Measurements from ENCODE around the gene TBC1D26.
A peak's percentile ranks its signal among the peaks of the same experiment; 100 is the strongest.
"Not testable (repeated sequence)": the region's sequence is repeated elsewhere in the genome, so short reads cannot be mapped to it uniquely, and the experiment has no call there.

Gene TBC1D26

GRCh38 chr17:15731900-15732299, at the start of gene TBC1D26:
TBC1D26 (plus strand) TSS chr17:15732283; CDS start chr17:15735349, 3,066 bp downstream.
- DNase-seq, result not testable (repeated sequence)

- not testable (repeated sequence) for DNase-seq
Measured at GRCh38 chr17:15683135-15683534, 48.9 kb upstream of the TBC1D26 start.

GRCh38 chr17:15683824-15684478, 48.1 kb upstream of the TBC1D26 start, which contains the start of gene TRIM16:
TRIM16 (minus strand) TSS chr17:15684311; CDS start chr17:15651609, 32,702 bp downstream.
- peak; percentile 66 for DNase-seq

- DNase-seq, result not testable (repeated sequence)
Measured at GRCh38 chr17:15687494-15687893, 44.6 kb upstream of the TBC1D26 start.

- DNase-seq, result not testable (repeated sequence)
Measured at GRCh38 chr17:15698967-15699366, 33.1 kb upstream of the TBC1D26 start.

GRCh38 chr17:15699413-15699924, 32.6 kb upstream of the TBC1D26 start, which contains the start of gene ZNF286A:
ZNF286A (plus strand) TSS chr17:15699752; CDS start chr17:15700330, 578 bp downstream.
- DNase-seq, result peak; percentile 97

GRCh38 chr17:15699937-15700336, 32.1 kb upstream of the TBC1D26 start:
- DNase-seq, result not testable (repeated sequence)

GRCh38 chr17:15704239-15704638, 27.8 kb upstream of the TBC1D26 start:
- not testable (repeated sequence) for DNase-seq

- not testable (repeated sequence) for DNase-seq
Measured at GRCh38 chr17:15704813-15705212, 27.3 kb upstream of the TBC1D26 start.

GRCh38 chr17:15708879-15709278, 23.2 kb upstream of the TBC1D26 start:
- DNase-seq, result not testable (repeated sequence)

- DNase-seq, result not testable (repeated sequence)
Measured at GRCh38 chr17:15716601-15717563, 15.2 kb upstream of the TBC1D26 start.

GRCh38 chr17:15730535-15730934, 1.5 kb upstream of the TBC1D26 start:
- DNase-seq, result not testable (repeated sequence)

GRCh38 chr17:15733174-15733789, 1.2 kb downstream of the TBC1D26 start:
- DNase-seq, result not testable (repeated sequence)

GRCh38 chr17:15736578-15736977, 4.5 kb downstream of the TBC1D26 start:
- not testable (repeated sequence) for DNase-seq

- no peak for DNase-seq
Measured at GRCh38 chr17:15738066-15738465, 6.0 kb downstream of the TBC1D26 start.

- DNase-seq, result not testable (repeated sequence)
Measured at GRCh38 chr17:15739259-15739658, 7.2 kb downstream of the TBC1D26 start.

- not testable (repeated sequence) for DNase-seq
Measured at GRCh38 chr17:15740041-15740440, 8.0 kb downstream of the TBC1D26 start.

GRCh38 chr17:15740570-15741120, 8.6 kb downstream of the TBC1D26 start:
- DNase-seq, result no peak

GRCh38 chr17:15741624-15742023, 9.5 kb downstream of the TBC1D26 start:
- no peak for DNase-seq

- DNase-seq, result no peak
Measured at GRCh38 chr17:15742051-15742795, 10.1 kb downstream of the TBC1D26 start.

- DNase-seq, result no peak
Measured at GRCh38 chr17:15742921-15743320, 10.8 kb downstream of the TBC1D26 start.

Measured in inflammatory macrophage treated with lipopolysaccharide for 4 hours (primary cell).